GM21528 (cell line): Measurements from ENCODE around the gene CCNF.
A peak's percentile ranks its signal among the peaks of the same experiment; 100 is the strongest.

ENCODE experiments used
- ATAC-seq: cut with Tn5 transposase; IDR thresholded peaks from one replicate; pipeline ENCODE4 v1.9.1; 2021; ENCODE audit warnings: mild to moderate bottlenecking, moderate library complexity; ENCODE audit not compliant: unreplicated experiment, low FRiP score

CCNF gene

DNA sequence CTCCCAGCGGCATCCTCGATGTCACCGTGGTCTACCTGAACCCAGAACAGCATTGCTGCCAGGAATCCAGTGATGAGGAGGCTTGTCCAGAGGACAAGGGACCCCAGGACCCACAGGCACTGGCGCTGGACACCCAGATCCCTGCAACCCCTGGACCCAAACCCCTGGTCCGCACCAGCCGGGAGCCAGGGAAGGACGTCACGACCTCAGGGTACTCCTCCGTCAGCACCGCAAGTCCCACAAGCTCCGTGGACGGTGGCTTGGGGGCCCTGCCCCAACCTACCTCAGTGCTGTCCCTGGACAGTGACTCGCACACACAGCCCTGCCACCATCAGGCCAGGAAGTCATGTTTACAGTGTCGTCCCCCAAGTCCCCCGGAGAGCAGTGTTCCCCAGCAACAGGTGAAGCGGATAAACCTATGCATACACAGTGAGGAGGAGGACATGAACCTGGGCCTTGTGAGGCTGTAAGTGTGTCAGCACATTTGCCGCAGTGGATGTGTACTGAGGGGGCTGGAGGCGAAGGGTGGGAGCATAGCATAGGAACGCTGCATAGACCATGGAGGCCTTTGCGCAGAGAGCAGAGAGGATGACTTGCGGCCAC is 27.4 kb downstream of the CCNF start:
- no peak for ATAC-seq

DNA sequence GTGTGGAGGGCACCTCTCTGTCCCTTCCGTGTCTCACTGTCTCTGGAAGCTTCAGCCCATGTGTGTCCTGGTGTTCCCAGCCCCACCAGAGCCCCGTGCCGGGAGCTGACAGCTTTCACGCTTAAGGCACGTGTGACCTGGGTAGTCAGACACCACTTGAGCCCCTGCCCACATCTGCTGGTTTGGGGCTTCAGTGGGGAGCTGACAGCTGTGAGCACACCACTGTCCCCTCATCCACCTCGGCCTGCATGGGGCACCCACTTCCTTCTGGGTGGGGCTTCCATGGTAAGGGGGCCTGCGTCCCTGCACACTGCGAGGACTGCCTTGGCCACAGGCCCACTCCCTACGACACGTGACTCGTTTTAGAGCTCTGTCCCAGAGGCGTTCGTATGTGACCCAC is 28.0 kb downstream of the CCNF start:
- no peak for ATAC-seq

DNA sequence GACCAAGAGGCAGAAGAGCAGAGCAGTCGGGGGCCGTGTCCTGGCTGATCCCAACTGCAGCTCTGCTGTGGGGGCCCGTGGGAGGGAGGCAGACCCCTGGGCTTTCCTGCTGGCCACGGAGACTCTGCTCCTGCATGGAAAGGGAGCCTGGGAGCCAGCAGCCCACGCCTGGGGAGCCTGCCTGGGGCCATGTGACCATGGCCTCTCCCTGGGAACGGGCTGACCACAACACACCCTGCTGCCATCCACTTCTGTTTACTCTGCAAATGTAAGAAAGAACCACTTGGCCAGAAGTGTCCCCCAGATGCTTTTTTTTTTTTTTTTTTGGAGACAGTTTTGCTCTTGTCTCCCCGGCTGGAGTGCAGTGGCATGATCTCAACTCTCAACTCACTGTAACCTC is 28.7 kb downstream of the CCNF start:
- ATAC-seq, result no peak

DNA sequence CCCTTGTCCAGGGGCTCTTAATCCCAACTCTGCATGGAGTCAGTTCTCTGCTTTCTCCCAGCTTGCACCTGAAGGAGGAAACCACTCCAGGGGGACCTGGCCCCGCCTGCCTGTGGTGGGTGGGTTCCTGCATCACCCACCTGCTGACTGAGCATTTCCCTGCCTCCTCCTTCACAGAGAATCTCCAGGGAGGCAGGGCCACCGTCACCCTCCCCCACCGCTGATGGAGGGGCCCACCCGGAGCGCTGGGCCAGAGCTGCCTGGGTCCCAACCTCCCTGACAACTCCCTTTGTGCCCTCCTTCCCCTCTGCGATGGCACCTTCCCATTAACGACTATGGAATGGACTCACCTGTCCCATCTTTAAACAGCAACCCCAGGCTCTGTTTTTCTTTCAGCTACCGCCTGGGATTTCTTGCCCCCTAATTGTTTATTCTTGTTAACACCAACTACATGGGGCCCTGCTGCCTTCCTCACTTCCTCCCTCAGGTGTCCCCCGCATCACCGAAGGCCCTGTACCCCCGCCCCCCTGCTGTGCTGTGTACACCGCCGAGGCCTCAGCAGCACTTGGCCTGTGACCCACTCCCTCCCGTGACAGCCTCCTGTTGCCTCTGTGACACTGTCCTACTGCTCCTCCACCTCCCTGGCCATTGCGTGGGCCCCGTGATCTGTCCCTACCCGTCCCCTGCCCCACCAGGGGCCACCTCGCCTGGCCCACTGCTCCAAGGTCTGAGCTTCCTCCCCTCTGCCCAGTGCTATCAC is 29.8 kb downstream of the CCNF start:
- ATAC-seq, result no peak

DNA sequence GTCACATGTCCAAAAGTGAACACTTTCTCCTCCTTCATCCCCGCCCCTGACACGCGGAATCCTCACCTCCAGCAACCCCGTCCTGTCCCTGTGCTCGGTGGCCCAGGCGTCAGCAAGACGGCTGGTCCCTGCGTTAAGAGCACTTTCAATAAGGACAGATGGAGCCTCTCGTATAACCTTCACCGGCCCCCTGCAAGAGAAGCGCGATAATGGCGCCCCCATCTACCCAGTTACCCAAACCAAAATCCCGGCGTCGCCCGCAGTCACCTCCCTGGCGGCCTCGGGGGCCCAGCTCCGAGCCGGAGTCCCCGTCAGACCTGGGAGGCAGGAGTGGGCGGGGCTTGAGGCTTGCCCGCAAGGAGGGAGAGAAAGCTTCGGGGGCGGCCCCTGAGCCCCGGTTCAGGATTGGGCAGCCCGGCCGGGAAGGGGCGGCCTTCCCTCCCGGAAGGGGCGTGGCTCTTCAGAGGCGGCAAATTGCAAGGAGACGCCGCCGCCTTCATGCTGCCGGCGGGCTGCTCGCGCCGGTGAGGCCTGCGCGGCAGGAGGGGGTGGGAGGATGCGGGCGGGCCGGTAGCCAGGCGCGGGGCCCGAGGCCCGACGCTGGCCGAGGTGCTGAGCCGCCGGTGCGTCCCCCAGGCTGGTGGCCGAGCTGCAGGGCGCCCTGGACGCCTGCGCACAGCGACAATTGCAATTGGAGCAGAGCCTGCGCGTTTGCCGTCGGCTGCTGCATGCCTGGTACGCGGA is 30.6 kb downstream of the CCNF start, which contains the start of gene TEDC2:
TEDC2 (plus strand) TSS at position 463 of the 744 bp plus-strand sequence; CDS start at position 499, 36 bp downstream.
- peak; percentile 83 for ATAC-seq

DNA sequence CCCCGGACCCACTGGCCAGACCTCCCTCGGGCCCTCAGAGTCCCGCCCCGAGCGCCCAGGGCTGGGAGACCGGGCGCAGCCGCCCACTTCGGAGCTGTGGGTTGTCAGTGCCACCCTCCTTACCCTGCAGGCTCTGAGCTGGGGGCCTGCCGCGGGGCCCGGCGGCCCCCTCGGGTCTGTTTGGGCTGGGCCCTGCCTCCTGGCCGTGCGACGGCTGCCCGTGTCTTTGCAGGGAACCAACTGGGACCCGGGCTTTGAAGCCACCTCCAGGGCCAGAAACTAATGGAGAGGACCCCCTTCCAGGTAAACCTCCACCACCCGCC is 31.1 kb downstream of the CCNF start:
- ATAC-seq, result peak; percentile 22

DNA sequence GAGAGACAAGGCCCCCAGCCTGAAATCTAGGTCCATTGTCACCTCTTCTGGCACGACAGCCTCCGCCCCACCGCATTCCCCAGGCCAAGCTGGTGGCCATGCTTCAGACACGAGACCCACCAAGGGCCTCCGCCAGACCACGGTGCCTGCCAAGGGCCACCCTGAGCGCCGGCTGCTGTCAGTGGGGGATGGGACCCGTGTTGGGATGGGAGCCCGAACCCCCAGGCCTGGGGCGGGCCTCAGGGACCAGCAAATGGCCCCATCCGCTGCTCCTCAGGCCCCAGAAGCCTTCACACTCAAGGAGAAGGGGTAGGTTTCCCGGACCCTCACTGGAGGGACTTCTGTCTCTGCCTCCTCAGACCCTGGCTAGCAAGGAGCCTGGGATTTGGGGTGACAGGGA is 31.7 kb downstream of the CCNF start:
- ATAC-seq, result no peak

DNA sequence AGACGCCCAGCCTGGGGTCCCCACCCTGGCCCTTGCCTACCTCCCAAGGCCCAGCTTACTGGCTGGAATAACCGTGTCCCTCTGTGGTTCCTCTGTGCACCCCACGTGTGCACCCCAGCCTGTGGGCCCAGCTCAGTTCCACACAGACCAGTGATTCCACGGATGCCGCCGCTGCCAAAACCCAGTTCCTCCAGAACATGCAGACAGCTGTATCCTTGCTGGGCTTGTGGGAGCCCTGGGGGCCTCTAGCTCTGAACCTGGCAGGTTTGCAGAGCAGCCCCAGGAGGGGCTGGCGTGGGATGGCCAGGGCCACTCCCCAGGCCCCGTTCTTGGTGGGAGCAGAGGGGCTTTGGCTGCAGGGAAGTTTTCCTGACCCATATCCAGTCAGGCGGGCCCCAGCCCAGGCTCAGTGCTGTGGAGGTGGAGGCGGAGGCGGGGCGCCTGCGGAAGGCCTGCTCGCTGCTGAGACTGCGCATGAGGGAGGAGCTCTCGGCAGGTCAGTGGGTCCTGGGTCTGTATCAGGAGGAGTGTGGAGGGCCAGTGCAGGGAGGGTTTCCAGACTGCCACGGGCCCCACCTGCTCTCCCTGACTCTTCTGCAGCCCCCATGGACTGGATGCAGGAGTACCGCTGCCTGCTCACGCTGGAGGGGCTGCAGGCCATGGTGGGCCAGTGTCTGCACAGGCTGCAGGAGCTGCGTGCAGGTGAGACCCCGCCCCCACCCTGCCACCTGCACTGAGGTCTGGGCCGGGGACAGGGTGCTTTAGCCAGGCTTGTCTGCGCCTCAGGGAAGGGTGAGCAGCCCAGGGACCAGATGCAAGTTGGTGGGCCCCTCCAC is 33.0 kb downstream of the CCNF start:
- ATAC-seq, result no peak

DNA sequence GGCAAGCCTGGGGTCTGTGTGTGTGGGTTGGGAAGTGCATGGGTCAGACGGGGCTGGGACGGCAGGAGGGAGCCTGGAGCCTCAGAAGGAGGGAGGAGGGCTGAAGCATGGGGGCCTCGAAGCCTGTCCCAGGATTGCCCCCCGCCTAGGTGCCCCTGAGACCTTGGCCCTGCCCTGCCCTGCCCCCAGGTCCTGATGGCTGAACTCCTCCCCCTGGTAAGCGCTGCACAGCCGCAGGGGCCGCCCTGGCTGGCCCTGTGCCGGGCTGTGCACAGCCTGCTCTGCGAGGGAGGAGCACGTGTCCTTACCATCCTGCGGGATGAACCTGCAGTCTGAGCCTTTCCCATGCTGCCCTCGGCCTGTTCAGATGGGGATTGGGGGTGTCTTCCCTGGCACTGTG is 35.1 kb downstream of the CCNF start:
- ATAC-seq, result no peak

DNA sequence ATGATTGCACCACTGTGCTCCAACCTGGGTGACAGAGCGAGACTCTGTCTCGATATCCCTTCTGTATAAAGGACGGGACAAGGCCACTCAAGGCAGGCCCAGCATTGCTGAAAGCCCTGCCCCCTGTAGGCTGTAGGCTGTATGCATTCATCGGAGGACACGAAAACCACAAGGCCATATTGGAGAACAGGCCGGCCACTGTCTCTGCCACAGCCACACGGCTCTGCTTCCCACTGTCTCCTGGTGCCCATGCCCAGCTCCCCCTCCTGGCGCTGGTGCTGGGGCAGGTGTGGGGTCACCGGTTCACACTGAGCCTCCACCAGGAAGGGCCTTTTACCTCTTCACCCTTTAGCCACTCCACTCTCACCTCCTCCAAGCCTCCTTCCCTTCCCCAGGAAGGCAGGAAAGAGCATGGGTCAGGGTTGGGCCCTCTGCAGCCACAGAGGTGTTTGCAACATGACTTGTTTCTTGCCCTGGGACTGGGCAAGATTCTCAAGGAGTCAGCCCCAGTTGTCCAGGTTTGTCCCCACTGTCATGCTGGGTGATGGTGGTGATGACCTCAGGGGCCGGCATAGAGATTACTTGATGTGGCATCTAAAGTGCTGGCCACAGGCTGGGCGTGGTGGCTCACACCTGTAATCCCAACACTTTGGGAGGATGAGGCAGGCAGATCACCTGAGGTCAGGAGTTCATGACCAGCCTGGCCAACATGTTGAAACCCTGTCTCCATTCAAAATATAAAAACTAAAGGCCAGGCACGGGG is 36.6 kb downstream of the CCNF start:
- no peak for ATAC-seq

DNA sequence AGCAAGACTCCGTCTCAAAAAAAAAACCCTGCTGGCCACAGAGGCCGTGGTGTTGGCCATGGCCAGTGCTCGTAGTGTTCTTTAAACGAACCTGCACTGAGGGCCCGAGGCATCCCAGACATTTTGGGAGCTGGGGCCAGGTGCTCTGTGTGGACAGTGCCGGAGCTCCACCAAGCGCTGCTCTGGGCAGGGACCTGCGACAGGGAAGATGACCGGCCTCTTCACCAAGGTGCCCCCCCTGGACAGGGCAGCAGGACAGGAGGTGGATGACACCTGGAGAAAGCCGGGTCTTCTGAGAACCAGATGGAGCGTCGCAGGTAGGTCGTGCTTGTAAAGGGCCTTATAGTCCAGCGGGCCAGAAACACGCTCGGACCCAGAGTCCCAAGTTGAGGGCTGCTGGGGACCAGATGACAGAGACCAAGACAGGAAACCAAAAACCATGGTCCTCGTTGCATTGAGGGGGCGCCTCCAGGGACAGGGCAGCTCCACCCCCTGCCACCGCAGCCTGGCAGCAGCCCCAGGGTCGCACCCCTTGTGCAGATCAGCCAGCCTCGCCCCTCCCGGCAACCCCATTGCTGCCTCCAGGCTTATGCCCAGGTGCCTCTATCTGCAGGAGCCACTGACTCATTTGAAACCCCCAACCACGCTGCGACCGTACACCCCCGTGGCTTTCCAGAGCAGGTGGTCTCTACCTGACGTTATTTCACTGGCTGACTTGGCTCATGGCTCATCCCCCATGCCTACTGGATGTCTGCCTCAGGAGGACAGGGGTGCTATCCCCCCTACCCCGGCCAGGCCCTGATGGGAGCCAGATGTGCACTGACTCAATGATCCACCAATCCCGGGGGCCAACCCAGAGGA is 37.6 kb downstream of the CCNF start:
- ATAC-seq, result no peak

DNA sequence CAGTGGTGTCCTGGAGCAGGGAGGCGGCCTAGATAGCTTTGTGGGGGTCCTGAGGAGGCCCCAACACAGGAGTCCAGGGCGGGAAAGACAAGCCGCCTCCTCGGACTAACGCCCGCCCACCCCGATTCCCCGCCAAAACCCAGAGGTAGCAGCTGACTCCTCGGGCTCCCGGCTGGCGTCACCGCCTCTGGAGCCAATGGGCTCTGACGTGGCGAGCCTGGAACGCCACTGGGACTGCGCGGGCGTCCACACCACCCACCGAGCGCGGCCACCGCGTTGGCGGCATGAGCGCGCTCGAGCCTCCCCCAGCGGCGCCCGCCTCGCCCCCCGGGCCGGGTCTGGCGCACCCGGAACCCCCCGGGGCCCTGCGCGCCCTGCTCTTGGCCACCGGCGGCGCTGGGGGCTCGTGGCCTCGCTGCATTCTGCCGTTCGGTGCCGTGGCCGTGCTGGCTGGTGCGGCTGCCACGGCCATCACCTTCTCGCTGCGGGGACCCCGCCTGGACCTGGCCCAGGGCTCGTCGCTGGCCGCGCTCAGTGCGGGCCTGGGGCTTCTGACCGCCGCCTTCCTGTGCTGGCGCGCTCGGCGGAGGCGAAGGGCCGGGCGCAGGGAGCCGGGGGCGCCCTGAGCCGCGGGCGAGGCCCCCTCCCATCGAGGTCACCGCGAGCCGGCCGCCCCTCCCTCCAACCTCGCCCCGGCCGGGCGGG is 38.4 kb downstream of the CCNF start:
- ATAC-seq, result no peak

DNA sequence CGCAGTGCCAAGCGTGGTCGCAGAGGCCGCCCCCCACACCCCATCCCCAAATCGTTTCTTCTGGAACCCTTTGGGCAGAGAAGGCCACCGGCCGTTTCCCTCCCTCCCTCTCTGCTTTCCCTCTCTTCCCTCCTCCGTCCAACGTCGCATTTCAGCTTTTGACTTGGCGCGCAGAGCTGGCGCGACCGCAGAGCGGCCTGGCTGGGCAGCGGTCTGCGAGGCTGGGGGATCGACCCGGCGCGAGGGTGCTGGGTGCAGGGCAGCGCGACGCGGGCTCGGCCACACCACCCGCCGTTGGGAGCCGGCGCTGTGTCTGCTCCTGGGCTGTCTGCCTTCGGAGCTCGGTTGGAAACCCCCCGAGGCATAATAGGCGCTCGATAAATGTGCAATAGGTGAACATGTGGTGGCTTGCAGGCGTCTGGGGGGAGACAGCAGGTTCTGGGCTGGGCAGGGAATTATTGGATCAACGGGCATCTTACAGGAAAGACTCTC is 39.0 kb downstream of the CCNF start:
- no peak for ATAC-seq

DNA sequence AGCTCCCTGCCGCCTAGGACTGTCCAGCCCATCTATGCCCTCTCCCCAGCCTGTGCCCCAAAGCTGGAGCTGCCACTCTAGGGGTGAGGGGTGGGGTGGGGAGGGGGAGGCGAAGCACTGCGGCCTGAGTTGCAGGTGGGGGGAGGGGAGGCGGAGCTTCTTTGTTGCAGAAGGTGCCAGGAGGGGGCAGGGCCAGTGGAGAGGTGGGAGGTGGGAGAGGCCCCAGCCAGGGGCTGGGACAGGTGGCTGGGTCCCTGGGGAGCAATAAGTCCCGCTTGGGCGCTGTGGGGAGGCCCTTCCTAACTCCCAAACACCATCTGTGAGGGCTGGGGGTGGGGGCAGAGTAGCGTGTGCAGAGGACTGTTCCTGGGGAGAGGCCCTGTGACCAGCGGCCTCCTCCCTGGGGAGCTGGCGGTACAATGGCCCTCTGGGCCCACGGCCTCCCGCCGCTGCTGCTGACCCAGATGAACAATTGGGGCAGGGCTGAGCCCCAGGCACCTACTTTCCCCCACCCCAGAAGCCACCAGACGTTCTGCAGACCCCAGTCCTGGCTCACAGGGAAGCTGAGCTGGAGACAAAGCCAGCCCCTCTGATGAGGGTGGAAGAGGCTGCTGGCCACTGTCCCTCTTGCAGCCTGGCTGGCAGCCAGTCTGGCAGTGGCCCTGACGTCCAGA is 39.6 kb downstream of the CCNF start:
- no peak for ATAC-seq

DNA sequence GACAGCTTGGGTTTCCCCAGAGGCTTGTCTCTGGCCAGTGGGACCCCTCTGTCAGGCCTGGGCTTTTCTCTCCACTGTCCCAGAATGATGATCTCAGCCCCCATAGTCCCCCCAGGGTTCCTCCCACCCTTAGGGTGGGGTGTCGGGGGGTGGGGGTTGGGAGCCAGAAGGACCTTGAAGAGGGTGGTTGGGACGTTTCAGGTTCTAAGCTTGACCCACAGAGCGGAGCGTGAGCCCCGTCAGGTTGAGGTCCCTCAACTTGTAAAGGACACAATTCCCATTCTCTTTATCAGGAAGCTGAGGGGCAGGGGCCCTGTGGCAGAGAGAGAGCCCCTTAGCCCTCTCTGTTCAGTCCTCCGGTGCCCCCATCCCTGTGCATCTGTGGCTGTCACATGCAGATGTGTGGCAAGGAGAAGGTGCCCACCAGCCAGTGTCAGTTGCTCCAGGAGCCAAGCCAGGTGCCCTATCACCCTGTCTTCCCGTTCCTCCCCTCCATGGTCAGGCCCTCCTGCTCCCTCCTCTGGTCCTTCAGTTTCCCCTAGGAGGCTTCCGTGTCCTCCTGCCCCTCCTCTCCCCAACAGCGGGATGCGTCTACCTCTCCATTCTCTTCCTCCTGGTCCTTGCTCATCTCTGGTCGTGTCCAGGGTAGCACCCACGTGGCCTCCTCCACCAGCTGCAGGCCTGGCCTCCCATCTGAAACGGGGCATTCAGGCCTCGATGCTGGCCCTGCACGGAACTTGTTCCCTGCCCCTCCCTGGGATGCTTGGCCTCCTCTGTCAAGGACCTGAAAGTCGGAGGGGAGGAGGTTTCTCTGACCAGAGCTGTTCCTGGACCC is 40.4 kb downstream of the CCNF start:
- ATAC-seq, result no peak

DNA sequence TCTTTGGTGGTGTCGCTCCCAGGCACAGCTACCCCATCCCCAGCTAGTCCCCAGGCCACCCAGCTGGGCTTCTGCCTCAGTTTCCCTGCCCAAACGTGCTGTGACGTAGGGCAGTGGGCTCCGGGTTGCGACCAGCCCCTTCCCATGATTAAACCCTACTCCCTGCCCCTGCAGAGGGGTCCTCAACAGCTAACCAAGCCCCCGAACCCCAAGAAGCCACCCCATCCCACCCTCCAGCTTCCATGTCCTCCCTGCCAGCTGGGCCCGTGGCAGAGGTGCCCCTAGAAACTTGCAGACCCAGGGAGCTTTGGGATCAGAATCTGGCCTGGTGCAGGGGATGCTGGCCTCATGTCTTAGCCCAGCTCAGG is 41.0 kb downstream of the CCNF start:
- no peak for ATAC-seq

DNA sequence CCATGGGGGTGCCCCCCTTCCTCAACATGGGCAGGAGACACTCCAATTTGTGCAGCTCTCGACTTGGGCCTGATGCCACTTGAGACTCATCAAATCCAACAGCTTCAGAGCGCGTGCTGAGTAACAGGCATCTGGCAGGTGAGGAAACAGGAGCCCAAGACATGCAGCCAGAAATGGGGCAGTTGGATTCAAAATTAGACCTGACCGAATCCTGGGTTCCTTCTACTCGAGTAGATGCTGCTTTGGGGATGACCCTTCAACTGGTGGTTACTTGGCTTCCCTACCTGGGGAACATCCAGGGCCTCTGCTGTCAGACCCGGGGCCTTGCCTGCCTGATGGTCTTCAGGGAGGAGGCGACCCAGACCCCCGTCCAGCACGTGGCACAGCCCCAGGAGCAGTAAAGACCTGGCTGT is 41.4 kb downstream of the CCNF start:
- no peak for ATAC-seq
